NCI-H2196 treated with DMSO at 0.1 percent for 48 hours (cell line): ENCODE data around the gene ETV7.

Experiments used
- DNase-seq: peaks from one replicate; lab custom pipeline; 2025; ENCODE audit not compliant: unreplicated experiment; lab: John Stamatoyannopoulos, UW

The ETV7 gene

GRCh38 chr6:36384095-36384494 lies 3.4 kb downstream of the ETV7 start:
- DNase-seq: no peak

GRCh38 chr6:36383606-36384005 lies 3.9 kb downstream of the ETV7 start:
- no peak for DNase-seq

- no peak for DNase-seq
These were observed 4.5 kb downstream of the ETV7 start for GRCh38 chr6:36382976-36383375.

GRCh38 chr6:36381502-36382389 lies 5.7 kb downstream of the ETV7 start:
- no peak for DNase-seq

GRCh38 chr6:36380166-36380565 lies 7.3 kb downstream of the ETV7 start:
- DNase-seq: no peak

- no peak for DNase-seq
These were observed 8.5 kb downstream of the ETV7 start for GRCh38 chr6:36378936-36379335.

- DNase-seq: no peak
These were observed 9.1 kb downstream of the ETV7 start for GRCh38 chr6:36378243-36378920.

GRCh38 chr6:36377594-36377993 lies 9.9 kb downstream of the ETV7 start:
- no peak for DNase-seq

- no peak for DNase-seq
These were observed 10.7 kb downstream of the ETV7 start for GRCh38 chr6:36376742-36377141.

- DNase-seq: no peak
These were observed 11.3 kb downstream of the ETV7 start for GRCh38 chr6:36376183-36376582.

GRCh38 chr6:36375644-36376155 lies 11.8 kb downstream of the ETV7 start:
- DNase-seq: no peak

- DNase-seq: no peak
These were observed 12.5 kb downstream of the ETV7 start for GRCh38 chr6:36374972-36375371.

GRCh38 chr6:36374194-36374593 lies 13.3 kb downstream of the ETV7 start:
- no peak for DNase-seq

- DNase-seq: no peak
These were observed 14.0 kb downstream of the ETV7 start for GRCh38 chr6:36373368-36374019.

GRCh38 chr6:36372088-36372487 lies 15.4 kb downstream of the ETV7 start:
- no peak for DNase-seq

GRCh38 chr6:36371211-36371610 lies 16.3 kb downstream of the ETV7 start:
- no peak for DNase-seq

GRCh38 chr6:36370638-36371037 lies 16.8 kb downstream of the ETV7 start:
- no peak for DNase-seq

- DNase-seq: peak; percentile 79
These were observed 18.3 kb downstream of the ETV7 start for GRCh38 chr6:36368921-36369865.

- no peak for DNase-seq
These were observed 19.0 kb downstream of the ETV7 start for GRCh38 chr6:36368421-36368820.

GRCh38 chr6:36367743-36368142 lies 19.7 kb downstream of the ETV7 start:
- no peak for DNase-seq
